GM21529 (cell line): ENCODE results near the gene C3orf22.
"Not testable (repeated sequence)": the region's sequence is repeated elsewhere in the genome, so short reads cannot be mapped to it uniquely, and the experiment has no call there.

Experiments
- ATAC-seq: cut with Tn5 transposase; IDR thresholded peaks from one replicate; pipeline ENCODE4 v1.9.1; 2021; ENCODE audit not compliant: unreplicated experiment

Gene C3orf22

GRCh38 chr3:126558336-126559071 lies at the start of gene C3orf22:
Gene C3orf22, minus strand, starts transcription at chr3:126558932. Its CDS starts 5,542 bp downstream, at chr3:126553390.
- no peak for ATAC-seq

- no peak for ATAC-seq
Measured at GRCh38 chr3:126607214-126607908, 48.6 kb upstream of the C3orf22 start.

GRCh38 chr3:126606001-126606400 lies 47.3 kb upstream of the C3orf22 start:
- no peak for ATAC-seq

DNA sequence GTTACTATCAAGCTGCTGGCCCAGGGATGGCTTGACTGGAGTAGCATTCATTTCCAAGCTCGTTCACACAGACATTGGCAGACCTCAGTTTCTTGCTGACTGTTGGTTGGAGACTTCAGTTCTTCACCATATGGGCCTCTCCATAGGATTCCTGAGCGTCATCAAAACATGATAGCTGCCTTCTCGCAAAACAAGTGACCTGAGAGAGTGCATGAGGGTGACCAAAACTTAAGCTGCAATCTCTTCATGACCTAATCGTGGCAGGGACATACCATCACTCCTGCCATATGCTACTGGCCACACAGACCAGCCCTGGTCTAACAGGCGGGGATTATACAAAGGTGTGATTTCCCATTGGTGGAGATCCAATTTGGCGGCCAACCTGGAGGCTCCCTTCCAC lies 46.0 kb upstream of the C3orf22 start:
- no peak for ATAC-seq

- ATAC-seq, result no peak
Measured at GRCh38 chr3:126599101-126599500, 40.4 kb upstream of the C3orf22 start.

DNA sequence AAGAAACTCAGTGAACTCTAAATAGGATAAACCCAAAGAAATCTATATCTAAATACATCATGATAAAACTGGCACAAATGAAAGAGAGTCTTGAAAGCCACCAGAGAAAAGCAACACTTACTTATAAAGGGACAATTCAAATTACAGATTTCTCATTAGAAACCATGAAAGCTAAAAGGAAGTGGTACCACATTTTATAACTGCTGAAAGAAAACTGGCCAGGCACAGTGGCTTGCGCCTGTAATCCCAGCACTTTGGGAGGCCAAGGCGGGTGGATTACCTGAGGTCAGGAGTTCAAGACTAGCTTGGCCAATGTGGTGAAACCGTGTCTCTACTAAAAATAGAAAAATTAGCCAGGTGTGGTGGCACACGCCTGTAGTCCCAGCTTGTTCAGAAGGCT lies 36.7 kb upstream of the C3orf22 start:
- not testable (repeated sequence) for ATAC-seq

DNA sequence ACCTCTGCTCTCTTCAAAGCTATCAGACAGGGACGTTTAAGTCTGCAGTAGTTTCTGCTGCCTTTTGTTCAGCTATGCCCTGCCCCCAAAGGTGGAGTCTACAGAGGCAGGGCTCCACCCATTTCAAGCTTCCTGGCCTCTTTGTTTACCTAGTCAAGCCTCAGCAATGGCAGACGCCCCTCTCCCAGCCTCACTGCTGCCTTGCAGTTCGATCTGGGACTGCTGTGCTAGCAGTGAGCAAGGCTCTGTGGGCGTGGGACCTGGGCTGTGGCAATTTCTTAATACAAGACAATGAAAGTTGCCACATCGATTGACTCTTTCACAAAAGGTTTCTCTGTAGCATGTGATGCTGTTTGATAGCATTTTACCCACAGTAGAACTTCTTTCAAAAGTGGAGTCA lies 32.8 kb upstream of the C3orf22 start:
- not testable (repeated sequence) for ATAC-seq

GRCh38 chr3:126582311-126582710 lies 23.6 kb upstream of the C3orf22 start:
- no peak for ATAC-seq

DNA sequence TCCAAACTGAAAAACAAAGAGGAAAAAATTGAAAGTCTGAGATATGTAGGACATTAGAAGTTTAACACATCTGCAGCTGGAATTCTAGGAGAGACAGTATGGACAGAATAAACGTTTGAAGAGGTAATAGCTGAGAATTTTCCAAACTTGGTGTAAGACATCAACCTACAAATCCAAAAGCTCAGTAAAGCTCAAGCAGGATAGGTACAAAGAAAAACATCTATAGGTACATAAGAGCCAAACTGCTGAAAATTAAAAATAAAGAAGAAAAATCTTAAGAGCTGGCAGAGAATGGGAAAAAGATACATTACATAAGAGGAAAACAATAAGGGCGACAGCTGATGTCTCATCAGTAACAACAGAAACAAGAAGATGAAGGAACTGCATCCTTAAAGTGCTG lies 22.8 kb upstream of the C3orf22 start:
- no peak for ATAC-seq

DNA sequence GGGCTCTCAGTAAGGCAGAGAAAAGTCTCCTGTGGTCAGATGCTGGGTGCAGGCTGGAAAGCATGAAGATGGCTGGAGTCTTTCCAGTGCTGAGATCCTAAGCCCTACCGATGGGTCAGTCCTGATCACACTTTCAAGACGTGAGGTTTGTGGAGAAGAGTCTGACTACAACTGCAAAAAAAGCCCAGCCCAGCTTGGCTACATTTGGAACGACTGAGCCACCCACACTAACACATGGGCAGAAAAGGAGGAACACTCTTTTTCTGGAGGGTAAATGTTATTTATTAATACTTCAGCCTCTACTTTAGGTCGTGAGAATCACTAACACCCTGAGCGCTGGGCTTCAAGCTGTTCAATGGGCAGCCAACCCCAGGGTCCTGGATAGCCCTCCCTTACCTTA lies 22.0 kb upstream of the C3orf22 start:
- no peak for ATAC-seq

DNA sequence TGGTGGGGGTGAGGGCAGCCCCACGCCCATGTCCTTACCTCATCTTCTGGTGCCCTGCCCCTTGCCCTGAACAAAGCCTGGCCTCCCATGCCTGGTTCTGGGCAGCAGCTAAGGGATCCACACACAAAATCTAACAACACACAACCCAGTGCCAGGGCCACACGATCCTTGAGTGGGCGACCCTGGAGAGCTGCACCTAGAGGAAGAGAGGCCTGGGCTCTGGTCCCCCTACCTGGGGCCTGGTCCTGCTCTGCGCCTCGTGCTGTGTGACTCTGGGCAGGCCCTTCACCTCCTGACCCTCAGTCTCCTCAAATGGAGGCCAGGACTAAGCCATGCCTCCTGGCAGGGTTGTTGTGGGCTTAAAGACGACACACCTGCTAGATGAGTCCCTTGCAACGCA lies 20.0 kb upstream of the C3orf22 start:
- no peak for ATAC-seq

- no peak for ATAC-seq
Measured at GRCh38 chr3:126577261-126577660, 18.5 kb upstream of the C3orf22 start.

DNA sequence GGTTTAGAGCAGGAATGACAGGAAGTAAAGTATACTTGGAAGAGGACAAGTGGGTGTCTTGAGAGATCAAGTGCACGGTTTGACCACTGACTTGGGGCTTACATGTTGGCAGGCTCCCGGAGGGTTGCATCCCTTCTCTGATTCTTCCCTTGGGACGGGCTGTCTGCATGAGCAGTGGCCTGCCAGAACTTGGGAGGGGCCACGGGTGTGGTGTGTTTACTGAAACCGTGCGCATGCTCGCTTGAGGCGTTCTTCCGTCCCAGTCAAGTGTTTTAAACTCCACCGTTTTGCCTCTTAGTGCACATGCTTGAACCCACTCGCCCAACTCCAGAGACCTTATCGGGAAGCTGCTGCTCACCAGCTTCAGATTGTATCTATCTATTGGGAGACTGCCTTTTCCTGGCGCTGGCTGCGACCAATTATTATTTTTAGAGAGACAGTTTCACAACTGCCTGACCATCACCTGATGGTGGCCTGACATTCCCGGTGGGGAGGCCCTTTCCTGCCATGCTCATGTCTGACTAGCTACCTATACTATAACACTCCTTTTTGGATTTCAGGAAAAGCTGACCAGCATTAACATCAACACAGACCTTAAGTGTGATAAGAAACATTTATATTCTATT lies 14.9 kb upstream of the C3orf22 start:
- ATAC-seq, result no peak

- ATAC-seq, result no peak
Measured at GRCh38 chr3:126571078-126571477, 12.3 kb upstream of the C3orf22 start.

- no peak for ATAC-seq
Measured at GRCh38 chr3:126570103-126570541, 11.4 kb upstream of the C3orf22 start.

DNA sequence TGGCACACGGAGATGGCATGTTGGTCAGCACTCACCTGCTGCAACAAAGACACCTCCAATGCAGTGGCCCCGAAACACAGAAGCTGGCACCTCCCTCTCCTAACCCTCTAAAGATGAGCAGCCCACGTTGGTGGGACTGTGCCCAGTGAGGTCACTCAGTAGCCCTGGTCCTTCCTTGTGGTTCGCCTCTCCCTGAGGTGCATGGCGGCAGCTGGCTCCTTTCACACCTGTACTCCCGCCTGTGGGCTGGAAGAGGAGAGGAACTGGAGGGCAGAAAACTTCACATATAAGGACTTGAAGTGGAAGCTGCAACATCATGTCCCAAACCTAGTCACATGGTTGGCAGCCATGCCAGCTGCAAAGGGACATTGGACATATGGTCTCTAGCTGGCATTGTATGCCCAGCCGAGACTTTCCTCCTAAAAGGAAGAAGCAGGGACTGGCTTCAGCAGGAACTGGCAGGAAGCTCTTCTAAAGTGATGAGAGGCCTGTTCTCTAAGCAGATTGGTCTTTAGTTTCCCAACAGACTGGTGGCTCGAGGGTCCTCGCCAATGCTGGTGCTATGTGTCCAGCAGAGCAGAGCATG lies 10.8 kb upstream of the C3orf22 start:
- ATAC-seq, result no peak

- ATAC-seq, result no peak
Measured at GRCh38 chr3:126568776-126569342, 10.1 kb upstream of the C3orf22 start.

- ATAC-seq, result no peak
Measured at GRCh38 chr3:126567696-126568438, 9.1 kb upstream of the C3orf22 start.

DNA sequence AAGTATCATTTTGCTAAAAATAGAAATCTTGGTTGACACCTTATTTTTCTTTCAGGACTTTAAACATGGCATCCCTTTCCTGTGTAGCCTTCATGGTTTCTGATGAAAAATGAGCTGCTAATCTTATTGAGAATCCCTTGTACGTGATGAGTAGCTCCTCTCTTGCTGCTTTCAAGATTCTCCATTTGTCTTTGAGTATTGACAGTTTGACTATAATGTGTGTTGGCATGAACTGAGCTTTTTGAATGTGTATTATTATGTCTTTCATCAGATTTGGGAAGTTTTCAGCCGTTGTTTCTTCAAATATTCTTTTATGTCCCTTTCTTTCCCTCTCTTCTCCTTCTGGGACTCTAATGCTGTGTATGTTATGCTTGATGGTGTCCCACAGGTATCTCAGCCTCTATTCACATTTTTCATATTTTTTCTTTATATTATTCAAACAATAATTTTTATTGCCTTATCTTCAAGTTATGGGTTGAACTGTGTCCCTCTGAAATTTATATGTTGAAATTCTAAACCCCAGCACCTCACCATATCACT lies 4.1 kb upstream of the C3orf22 start:
- ATAC-seq, result no peak

DNA sequence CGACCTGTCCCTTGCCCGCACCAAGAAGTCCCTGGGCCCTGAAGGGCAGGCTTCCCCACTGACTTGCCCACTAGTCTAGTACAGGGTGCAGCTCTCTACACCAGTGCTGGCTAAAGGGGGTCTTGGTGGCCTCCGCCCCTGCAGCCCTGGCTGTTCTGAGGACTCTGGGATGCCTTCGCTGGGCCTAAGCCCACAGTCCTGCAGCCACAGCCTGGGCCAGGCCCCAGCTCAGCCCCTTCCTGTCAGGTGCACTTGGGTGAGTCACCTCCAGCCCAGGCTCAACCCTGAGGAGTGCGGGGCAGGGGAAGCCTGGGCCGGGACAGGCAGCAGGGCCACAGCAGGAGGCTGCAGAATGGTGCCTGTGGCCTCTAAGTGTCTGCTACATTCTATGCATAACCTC lies 971 bp downstream of the C3orf22 start:
- ATAC-seq, result no peak

- no peak for ATAC-seq
Measured at GRCh38 chr3:126557415-126557745, 1.4 kb downstream of the C3orf22 start.
